A673 (cell line): ENCODE results near the gene PHF14. TPM values are rescaled to one million over a fixed set of nuclear protein-coding genes. Genes with fewer than 3 reads are reported as not detected.

Source experiments
- BruUV-seq: library from RNA; stranded (reverse); fragments of 400-500 nt; replicated peaks from 2 replicates; lab custom pipeline; 2021; lab: Mats Ljungman, UMichigan
- CTCF ChIA-PET: fragments of 300-600 bp; sonication (Branson Sonifier 250); formaldehyde crosslinking; loops from one replicate; lab custom pipeline; 2022; ENCODE audit warnings: antibody characterized with exemption; lab: Charles Lee
- POLR2A ChIA-PET: fragments of 300-600 bp; sonication (Branson Sonifier 250); formaldehyde crosslinking; loops from one replicate; lab custom pipeline; 2022; ENCODE audit warnings: antibody characterized with exemption; ENCODE audit not compliant: low non-redundant PET; lab: Charles Lee
- DNase-seq: peaks from one replicate; pipeline ENCODE4 v3.0.0-alpha.2; 2015; ENCODE audit warnings: low spot score
- H3K27ac ChIP-seq: fragments of 200-600 bp; sonication (generic); 2 replicates; pipeline ENCODE4 v1.5.1; 2016; ENCODE audit warnings: mixed run types, low read depth, mild to moderate bottlenecking, mixed read lengths, antibody characterized with exemption, low read length; ENCODE audit not compliant: poor library complexity, severe bottlenecking
- H3K27me3 ChIP-seq: fragments of 200-600 bp; sonication (generic); replicated peaks from 2 replicates; pipeline ENCODE4 v1.6.1; 2017; ENCODE audit warnings: mixed run types, low read depth, mild to moderate bottlenecking, mixed read lengths, antibody characterized with exemption, low read length; ENCODE audit not compliant: insufficient read depth, poor library complexity
- H3K36me3 ChIP-seq: fragments of 200-600 bp; sonication (generic); 2 replicates; pipeline ENCODE4 v1.6.1; 2016; ENCODE audit warnings: mixed run types, mild to moderate bottlenecking, mixed read lengths, antibody characterized with exemption, low read length; ENCODE audit not compliant: insufficient read depth, poor library complexity, severe bottlenecking
- H3K4me1 ChIP-seq: fragments of 200-600 bp; sonication (generic); 2 replicates; pipeline ENCODE4 v1.6.1; 2017; ENCODE audit warnings: mixed run types, mild to moderate bottlenecking, mixed read lengths, antibody characterized with exemption, low read length; ENCODE audit not compliant: insufficient read depth, poor library complexity, severe bottlenecking
- H3K4me3 ChIP-seq: fragments of 200-600 bp; sonication (generic); 2 replicates; pipeline ENCODE4 v1.5.1; 2016; ENCODE audit warnings: low read depth, mixed run types, mild to moderate bottlenecking, mixed read lengths, low read length; ENCODE audit not compliant: poor library complexity, severe bottlenecking
- H3K9me3 ChIP-seq: fragments of 200-600 bp; sonication (generic); 2 replicates; pipeline ENCODE4 v1.6.1; 2016; ENCODE audit warnings: mixed run types, low read depth, mild to moderate bottlenecking, mixed read lengths, antibody characterized with exemption, low read length; ENCODE audit not compliant: poor library complexity, severe bottlenecking
- CTCF ChIP-seq: fragments of 300-800, 200-600 bp; sonication (generic); conservative IDR thresholded peaks from 2 replicates; pipeline ENCODE4 v1.5.1; 2017; ENCODE audit warnings: low read depth, mild to moderate bottlenecking, antibody characterized with exemption, low read length, moderate library complexity, mixed read lengths
- EZH2 ChIP-seq: fragments of 200-600 bp; sonication (generic); IDR thresholded peaks from 2 replicates; pipeline ENCODE4 v1.6.1; 2017; ENCODE audit warnings: borderline replicate concordance, low read depth, mild to moderate bottlenecking, mixed read lengths, antibody characterized with exemption, low read length; ENCODE audit not compliant: poor library complexity, severe bottlenecking
- intact Hi-C: fragments of 100-400 bp; cut with micrococcal nuclease; formaldehyde crosslinking; loops from one replicate; pipeline ENCODE4 v1.10.0; 2022; ENCODE audit not compliant: unreplicated experiment
- total RNA-seq: library from RNA; stranded (reverse); gene quantifications from 2 replicates; pipeline ENCODE4 v1.2.3, GENCODE V29; 2021

The PHF14 gene
- total RNA-seq, 1 experiment from 2014 or later, result 79.5 TPM

DNA sequence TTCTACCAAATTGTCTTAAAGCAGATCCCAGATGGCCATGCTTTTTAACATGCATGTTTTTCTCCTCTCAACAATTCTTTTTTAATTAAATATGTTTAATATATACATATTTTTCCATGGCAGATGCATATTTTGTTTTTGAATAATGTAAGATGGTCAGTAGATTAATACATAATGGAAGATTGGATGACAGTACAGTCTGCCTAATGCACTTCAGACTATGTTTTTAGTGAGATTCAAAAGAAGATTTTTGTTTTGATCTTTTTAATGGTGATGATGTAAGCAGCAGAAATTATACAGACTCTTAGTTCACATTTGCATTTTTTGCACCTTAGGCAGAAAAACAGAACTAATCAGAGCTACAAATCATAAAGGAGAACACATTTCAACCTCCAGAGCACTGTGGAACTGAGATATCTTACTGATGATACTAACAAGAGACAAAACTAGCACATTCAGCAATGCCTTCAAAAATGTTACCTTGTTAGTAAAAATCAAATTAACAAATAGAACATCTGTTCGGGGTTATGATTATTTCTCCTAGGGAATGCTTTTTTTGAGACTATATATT, 203.4 kb downstream of the PHF14 start:
- Histone ChIP-seq H3K27ac (no peak overlapping the region), H3K36me3 (no peaks in the 10 kb centered on the region), H3K9me3 (no peaks in the 10 kb centered on the region), H3K27me3 (no peaks in the 10 kb centered on the region), H3K4me3 (no peak overlapping the region), H3K4me1 (no peaks in the 10 kb centered on the region)
- ChIA-PET CTCF (no interaction called here), POLR2A (no interaction called here)
- TF ChIP-seq EZH2, result no peak
- TF ChIP-seq CTCF, result no peak
- DNase-seq, result no peak
- no TSS peak for BruUV-seq
- intact Hi-C loops, result no loop called here

DNA sequence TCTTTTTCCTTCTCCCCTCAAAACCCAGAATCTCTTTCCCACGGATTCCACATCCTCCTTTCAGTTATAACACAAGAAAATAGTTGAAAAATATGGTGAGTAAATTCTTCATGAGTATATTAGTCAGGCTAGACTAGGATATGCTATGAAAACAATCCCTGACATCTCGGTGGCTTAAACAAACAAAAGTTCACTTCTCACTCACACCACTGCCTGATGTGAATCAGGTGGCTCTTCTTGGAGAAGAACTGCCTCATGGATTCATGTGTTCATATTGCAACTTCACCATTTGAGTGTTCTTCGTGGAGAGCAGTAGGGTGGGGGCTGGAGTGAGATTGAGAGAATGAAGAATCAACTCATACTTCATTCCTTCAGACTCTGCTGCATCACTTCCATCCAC, 204.1 kb downstream of the PHF14 start:
- no peak for TF ChIP-seq EZH2
- no peak for TF ChIP-seq CTCF
- CTCF ChIA-PET, result no interaction called here
- H3K4me3 ChIP-seq, result no peak overlapping the region
- H3K27me3 ChIP-seq, result no peaks in the 10 kb centered on the region
- H3K27ac ChIP-seq, result no peak overlapping the region
- H3K4me1 ChIP-seq, result no peaks in the 10 kb centered on the region
- intact Hi-C loops, result no loop called here
- H3K9me3 ChIP-seq, result no peaks in the 10 kb centered on the region
- POLR2A ChIA-PET, result no interaction called here
- no TSS peak for BruUV-seq
- DNase-seq, result no peak
- H3K36me3 ChIP-seq, result no peaks in the 10 kb centered on the region

DNA sequence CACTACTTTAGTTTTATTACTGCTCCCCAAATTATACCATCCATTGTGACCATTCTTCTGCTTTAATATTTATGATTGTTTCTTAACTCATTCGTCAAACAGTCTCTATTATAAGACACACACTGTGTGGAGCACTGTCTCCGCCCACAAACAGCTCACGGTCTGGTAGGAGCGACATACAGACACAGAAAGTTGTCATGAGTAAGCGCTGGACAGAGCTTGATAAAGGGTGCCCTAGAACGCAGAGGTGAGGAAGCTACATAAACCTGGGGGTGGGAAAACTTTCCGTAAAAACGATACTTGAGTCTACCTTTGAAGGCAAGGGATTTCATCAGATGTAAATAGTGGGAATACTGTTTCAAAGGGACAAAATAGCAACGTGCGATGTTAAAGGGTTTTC, 207.9 kb downstream of the PHF14 start:
- H3K27me3 ChIP-seq, result no peaks in the 10 kb centered on the region
- TF ChIP-seq CTCF (no peak), EZH2 (no peak)
- no peak for DNase-seq
- ChIA-PET CTCF (no interaction called here), POLR2A (no interaction called here)
- H3K9me3 ChIP-seq, result no peaks in the 10 kb centered on the region
- intact Hi-C loops, result no loop called here
- H3K36me3 ChIP-seq, result no peaks in the 10 kb centered on the region
- H3K4me1 ChIP-seq, result no peaks in the 10 kb centered on the region
- no peak overlapping the region for H3K4me3 ChIP-seq
- BruUV-seq, result no TSS peak
- no peak overlapping the region for H3K27ac ChIP-seq
